GM19035 (cell line): ENCODE data around the gene ZDHHC11.
"Not testable (repeated sequence)": the region's sequence is repeated elsewhere in the genome, so short reads cannot be mapped to it uniquely, and the experiment has no call there.

Experiments
- ATAC-seq: cut with Tn5 transposase; IDR thresholded peaks from one replicate; pipeline ENCODE4 v1.9.1; 2021; ENCODE audit not compliant: unreplicated experiment

Gene ZDHHC11

GRCh38 chr5:880816-881550 is 30.2 kb upstream of the ZDHHC11 start:
- ATAC-seq, result no peak

GRCh38 chr5:878677-879076 is 27.9 kb upstream of the ZDHHC11 start:
- ATAC-seq, result not testable (repeated sequence)

- ATAC-seq, result no peak
Observed at GRCh38 chr5:878125-878524, 27.3 kb upstream of the ZDHHC11 start.

- ATAC-seq, result no peak
Observed at GRCh38 chr5:876398-877365, 25.9 kb upstream of the ZDHHC11 start.

GRCh38 chr5:875931-876330 is 25.1 kb upstream of the ZDHHC11 start:
- ATAC-seq, result no peak

GRCh38 chr5:873328-873727 is 22.5 kb upstream of the ZDHHC11 start:
- no peak for ATAC-seq

GRCh38 chr5:872301-872700 is 21.5 kb upstream of the ZDHHC11 start:
- ATAC-seq, result no peak

- ATAC-seq, result no peak
Observed at GRCh38 chr5:871596-872298, 21.0 kb upstream of the ZDHHC11 start.

- no peak for ATAC-seq
Observed at GRCh38 chr5:870956-871355, 20.2 kb upstream of the ZDHHC11 start.

- no peak for ATAC-seq
Observed at GRCh38 chr5:868428-869135, 17.8 kb upstream of the ZDHHC11 start.

- no peak for ATAC-seq
Observed at GRCh38 chr5:867300-867870, 16.6 kb upstream of the ZDHHC11 start.

GRCh38 chr5:865771-866170 is 15.0 kb upstream of the ZDHHC11 start:
- ATAC-seq, result no peak

- no peak for ATAC-seq
Observed at GRCh38 chr5:865168-865521, 14.4 kb upstream of the ZDHHC11 start.

- ATAC-seq, result no peak
Observed at GRCh38 chr5:864492-865167, 13.8 kb upstream of the ZDHHC11 start.

GRCh38 chr5:863244-863805 is 12.5 kb upstream of the ZDHHC11 start:
- ATAC-seq, result no peak

GRCh38 chr5:862367-863243 is 11.8 kb upstream of the ZDHHC11 start:
- no peak for ATAC-seq

GRCh38 chr5:861442-862366 is 10.9 kb upstream of the ZDHHC11 start:
- no peak for ATAC-seq
